GM13977 (cell line): ENCODE results near the gene SRRM4.

Experiments used
- DNase-seq: peaks from one replicate; pipeline ENCODE4 v3.0.0; 2012; ENCODE audit warnings: low spot score
- in situ Hi-C: fragments of 300-500 bp; cut with MboI; formaldehyde crosslinking; loops from one replicate; pipeline ENCODE4 v1.12.0; 2022; ENCODE audit warnings: low sequenced_read_pairs, low pct_unique_long_range_greater_than_20kb, mixed read lengths, inconsistent platforms; ENCODE audit not compliant: unreplicated experiment
- TF ChIP-seq, protein P1 (sequence below): IDR thresholded peaks from 2 replicates; pipeline ENCODE4 v1.5.1; 2012; ENCODE audit warnings: mild to moderate bottlenecking, control low read depth; ENCODE audit not compliant: insufficient read depth; ENCODE audit errors: extremely low read depth, missing control alignments

SRRM4 gene

DNA sequence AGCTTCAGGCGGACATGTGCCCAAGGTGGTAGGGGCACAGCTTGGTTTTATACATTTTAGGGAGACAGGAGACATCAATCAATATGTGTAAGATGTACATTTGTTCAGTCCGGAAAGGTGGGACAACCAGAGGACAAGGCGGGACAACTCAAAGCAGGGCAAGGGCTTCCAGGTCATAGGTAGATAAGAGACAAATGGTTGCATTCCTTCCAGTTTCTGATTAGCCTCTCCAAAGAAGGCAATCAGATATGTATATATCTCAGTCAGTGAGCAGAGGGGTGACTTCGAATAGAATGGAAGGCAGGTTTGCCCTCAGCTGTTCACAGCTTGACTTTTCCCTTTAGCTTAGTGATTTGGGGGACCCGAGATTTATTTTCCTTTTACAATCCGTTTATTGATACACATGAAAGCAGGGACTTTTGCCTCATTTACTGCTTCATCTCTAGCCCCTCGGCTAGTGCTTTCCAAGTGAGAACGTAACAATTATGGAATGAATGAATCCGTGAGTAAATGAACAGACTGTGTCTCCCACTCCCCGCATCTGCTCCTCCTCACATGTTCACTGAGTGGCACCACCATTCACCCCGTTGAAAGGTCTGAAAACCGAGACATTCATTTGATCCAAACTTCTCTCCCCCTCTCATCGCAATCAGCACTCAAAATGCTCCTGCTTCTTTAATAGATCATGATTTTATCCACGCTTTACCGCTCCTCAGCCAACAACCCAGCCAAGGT is 190.5 kb downstream of the SRRM4 start:
- TF ChIP-seq, protein P1, sequence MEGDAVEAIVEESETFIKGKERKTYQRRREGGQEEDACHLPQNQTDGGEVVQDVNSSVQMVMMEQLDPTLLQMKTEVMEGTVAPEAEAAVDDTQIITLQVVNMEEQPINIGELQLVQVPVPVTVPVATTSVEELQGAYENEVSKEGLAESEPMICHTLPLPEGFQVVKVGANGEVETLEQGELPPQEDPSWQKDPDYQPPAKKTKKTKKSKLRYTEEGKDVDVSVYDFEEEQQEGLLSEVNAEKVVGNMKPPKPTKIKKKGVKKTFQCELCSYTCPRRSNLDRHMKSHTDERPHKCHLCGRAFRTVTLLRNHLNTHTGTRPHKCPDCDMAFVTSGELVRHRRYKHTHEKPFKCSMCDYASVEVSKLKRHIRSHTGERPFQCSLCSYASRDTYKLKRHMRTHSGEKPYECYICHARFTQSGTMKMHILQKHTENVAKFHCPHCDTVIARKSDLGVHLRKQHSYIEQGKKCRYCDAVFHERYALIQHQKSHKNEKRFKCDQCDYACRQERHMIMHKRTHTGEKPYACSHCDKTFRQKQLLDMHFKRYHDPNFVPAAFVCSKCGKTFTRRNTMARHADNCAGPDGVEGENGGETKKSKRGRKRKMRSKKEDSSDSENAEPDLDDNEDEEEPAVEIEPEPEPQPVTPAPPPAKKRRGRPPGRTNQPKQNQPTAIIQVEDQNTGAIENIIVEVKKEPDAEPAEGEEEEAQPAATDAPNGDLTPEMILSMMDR = no peak
- in situ Hi-C loops = no loop called here
- no peak for DNase-seq

DNA sequence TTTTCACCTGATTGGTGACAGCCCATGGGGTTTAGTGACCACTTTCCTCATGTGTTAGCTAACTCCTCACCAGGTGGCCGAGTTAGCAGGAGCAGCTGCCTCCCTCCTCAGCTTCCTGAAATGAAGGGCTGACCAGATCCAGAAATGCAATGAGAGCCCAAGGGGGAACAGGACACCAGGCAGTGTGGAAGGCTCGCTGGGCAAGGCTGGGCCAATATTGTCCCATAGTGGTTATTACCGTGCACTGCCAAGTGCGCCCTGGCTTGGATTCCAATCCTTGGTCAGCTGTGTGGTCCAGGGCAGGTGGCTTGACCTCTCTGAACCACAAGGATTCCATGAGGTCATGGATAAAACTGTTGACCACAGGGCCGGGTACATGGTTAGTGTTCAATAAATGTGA is 193.7 kb downstream of the SRRM4 start:
- TF ChIP-seq, protein P1 = no peak
- in situ Hi-C loops = no loop called here
- DNase-seq = no peak

DNA sequence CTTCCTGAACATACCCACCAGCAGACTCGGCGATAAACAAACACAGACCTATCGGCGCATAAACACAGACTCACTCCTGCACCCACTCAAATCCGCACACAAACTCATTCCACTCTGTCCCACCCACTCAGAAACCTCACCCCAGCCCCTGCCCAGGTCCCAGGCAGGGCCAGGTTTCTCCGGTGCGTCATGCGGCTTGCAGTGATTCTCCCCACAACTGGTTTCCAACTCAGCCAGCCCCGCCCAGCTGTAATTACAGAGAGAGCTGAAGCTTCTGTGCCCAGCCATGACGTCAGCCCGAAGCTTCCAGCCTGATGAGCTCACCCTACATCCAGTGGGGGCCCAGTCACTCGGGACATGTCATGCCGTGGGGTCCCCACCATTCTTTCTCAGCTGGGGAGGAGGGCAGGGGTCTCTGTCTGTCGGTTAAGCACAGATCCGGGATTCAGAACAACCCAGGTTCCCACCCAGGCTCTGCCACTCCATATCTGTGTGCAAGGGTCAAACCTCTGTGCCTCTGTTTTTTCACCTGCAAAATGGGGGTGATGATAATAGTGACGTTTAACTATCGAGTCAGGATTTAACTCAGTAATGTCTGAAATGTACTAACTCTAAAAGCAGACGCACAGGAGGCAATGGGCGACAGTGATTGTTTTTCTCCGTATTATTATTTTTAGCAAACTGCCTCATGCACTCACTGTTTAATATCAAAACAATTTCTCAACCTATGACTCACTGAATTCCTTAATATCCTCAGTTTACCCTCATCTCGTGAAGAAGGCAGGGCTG is 195.1 kb downstream of the SRRM4 start:
- TF ChIP-seq, protein P1 = no peak
- in situ Hi-C loops = no loop called here
- DNase-seq = no peak

DNA sequence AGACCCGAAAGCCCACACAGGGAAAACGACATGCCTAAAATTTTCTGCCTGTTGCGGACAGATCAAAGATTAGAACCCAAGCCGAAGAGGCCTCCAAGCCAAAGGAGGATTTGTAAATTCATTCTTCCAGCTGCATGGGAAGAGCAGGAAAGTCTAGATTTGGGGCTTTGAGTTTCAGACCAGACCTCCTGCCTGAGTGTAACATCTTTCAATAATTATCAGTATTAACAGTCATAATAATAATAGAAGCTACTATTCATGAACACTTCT is 195.7 kb downstream of the SRRM4 start:
- no peak for DNase-seq
- in situ Hi-C loops = no loop called here

GRCh38 chr12:119177724-119178380 is 196.5 kb downstream of the SRRM4 start:
- DNase-seq = no peak
- in situ Hi-C loops = no loop called here
- TF ChIP-seq, protein P1 = no peak

More for the DNA sequence above, 195.7 kb downstream of the SRRM4 start:
- TF ChIP-seq, protein P1 = no peak

GRCh38 chr12:119178544-119179334 is 197.4 kb downstream of the SRRM4 start, which contains the start of gene HSPB8:
Gene HSPB8 (plus strand): TSS chr12:119178931. CDS start chr12:119179313, 382 bp downstream.
- TF ChIP-seq, protein P1 = no peak
- in situ Hi-C loops = no loop called here
- DNase-seq = no peak
